NCI-H345 treated with DMSO at 0.1 percent for 48 hours (cell line): ENCODE measurements around the gene GPR84.
"Not testable (repeated sequence)": the region's sequence is repeated elsewhere in the genome, so short reads cannot be mapped to it uniquely, and the experiment has no call there.

ENCODE experiments used
- DNase-seq: peaks from one replicate; lab custom pipeline; 2025; ENCODE audit not compliant: unreplicated experiment; lab: John Stamatoyannopoulos, UW

GPR84 gene

GRCh38 chr12:54328595-54329337 is 35.5 kb downstream of the GPR84 start:
- no peak for DNase-seq

GRCh38 chr12:54325442-54326109 is 38.7 kb downstream of the GPR84 start:
- DNase-seq, result not testable (repeated sequence)

- DNase-seq, result peak; percentile 99
These were observed 39.5 kb downstream of the GPR84 start, which contains the start of gene COPZ1 for GRCh38 chr12:54324617-54325441. COPZ1 (plus strand) TSS chr12:54325131; CDS start chr12:54325164, 33 bp downstream.

- no peak for DNase-seq
These were observed 42.9 kb downstream of the GPR84 start for GRCh38 chr12:54321363-54321762.
